H1 (cell line): ENCODE data around the gene TBC1D30. TPM values are rescaled to one million over a fixed set of nuclear protein-coding genes. Genes with fewer than 3 reads are reported as not detected.

Source experiments
- CTCF ChIA-PET: fragments of 300-600 bp; sonication (Branson Sonifier 250); formaldehyde crosslinking; loops from one replicate; lab custom pipeline; 2021; ENCODE audit not compliant: partially characterized antibody; lab: Charles Lee
- POLR2A ChIA-PET: fragments of 300-600 bp; sonication (Branson Sonifier 250); formaldehyde crosslinking; loops from one replicate; lab custom pipeline; 2021; ENCODE audit warnings: inconsistent platforms; ENCODE audit not compliant: partially characterized antibody; lab: Charles Lee
- DNase-seq, 2 experiments: peaks; one replicate each; pipeline versions ENCODE4 v3.0.0 to v3.0.0-alpha.2; 2010 to 2022; ENCODE audit warnings: low spot score in 2 of 2, low read depth in 1 of 2, mixed read lengths in 1 of 2
- FAIRE-seq: peaks from 2 replicates; lab custom pipeline; 2011; peaks lifted over from hg19 to GRCh38; lab: Jason Lieb, UNC
- H2AFZ ChIP-seq: 2 replicates; pipeline ENCODE4 v1.8.1; 2012; ENCODE audit warnings: low read length, inconsistent platforms
- H2AK5ac ChIP-seq: 2 replicates; pipeline ENCODE4 v1.6.1; 2013; ENCODE audit warnings: low read depth, low read length
- H2BK120ac ChIP-seq: replicated peaks from 2 replicates; pipeline ENCODE3; 2013; ENCODE audit warnings: low read depth, low read length, inconsistent platforms
- H2BK12ac ChIP-seq: 2 replicates; pipeline ENCODE4 v1.6.1; 2013; ENCODE audit warnings: low read depth, low read length
- H2BK15ac ChIP-seq: 2 replicates; pipeline ENCODE4 v1.6.1; 2013; ENCODE audit warnings: low read length
- H2BK20ac ChIP-seq: 2 replicates; pipeline ENCODE4 v1.6.1; 2013; ENCODE audit warnings: low read length
- H2BK5ac ChIP-seq: 2 replicates; pipeline ENCODE4 v1.6.1; 2013; ENCODE audit warnings: low read depth, low read length
- H3K14ac ChIP-seq: 2 replicates; pipeline ENCODE4 v1.6.1; 2013; ENCODE audit warnings: inconsistent platforms; ENCODE audit not compliant: insufficient read length
- H3K18ac ChIP-seq: 2 replicates; pipeline ENCODE4 v1.6.1; 2013; ENCODE audit warnings: low read length; ENCODE audit errors: extremely low read depth
- H3K23ac ChIP-seq: 2 replicates; pipeline ENCODE4 v1.6.1; 2013; ENCODE audit warnings: inconsistent platforms; ENCODE audit not compliant: insufficient read length
- H3K23me2 ChIP-seq: 2 replicates; pipeline ENCODE4 v1.6.1; 2013; ENCODE audit warnings: low read depth, low read length
- H3K27ac ChIP-seq: 2 replicates; pipeline ENCODE4 v1.6.1; 2011; ENCODE audit warnings: low read depth, low read length, inconsistent platforms
- H3K27me3 ChIP-seq, 4 experiments: replicated peaks in 1 of 4; 1 replicate in 1 of 4; 2 replicates in 3 of 4; pipeline versions ENCODE4 v1.6.1 to v1.8.1; 2011 to 2013; ENCODE audit warnings: low read length in 3 of 4, mild to moderate bottlenecking in 3 of 4, inconsistent platforms in 2 of 4, mixed read lengths in 2 of 4, moderate library complexity in 1 of 4; ENCODE audit not compliant: control insufficient read depth in 3 of 4, insufficient read depth in 3 of 4; ENCODE audit errors: extremely low read depth in 1 of 4
- H3K36me3 ChIP-seq, 4 experiments: 2 replicates each; pipeline versions ENCODE4 v1.6.1 to v1.8.1; 2011 to 2013; ENCODE audit warnings: mild to moderate bottlenecking in 4 of 4, low read length in 3 of 4, moderate library complexity in 2 of 4, control low read depth in 1 of 4, inconsistent platforms in 1 of 4; ENCODE audit not compliant: insufficient read depth in 4 of 4, control insufficient read depth in 2 of 4
- H3K4ac ChIP-seq: replicated peaks from 2 replicates; pipeline ENCODE3; 2013; ENCODE audit warnings: low read length, low read depth, mixed read lengths, inconsistent platforms; ENCODE audit not compliant: insufficient read length
- H3K4me1 ChIP-seq, 4 experiments: replicated peaks in 1 of 4; 1 replicate in 1 of 4; 2 replicates in 3 of 4; pipeline versions ENCODE4 v1.6.1 to v1.8.1; 2011 to 2013; ENCODE audit warnings: low read length in 3 of 4, inconsistent platforms in 2 of 4, mixed read lengths in 1 of 4; ENCODE audit not compliant: insufficient read depth in 4 of 4, control insufficient read depth in 3 of 4
- H3K4me2 ChIP-seq, 2 experiments: 2 replicates each; pipeline versions ENCODE4 v1.6.1 to v1.8.1; 2011 to 2013; ENCODE audit warnings: low read depth in 2 of 2, low read length in 2 of 2, control low read depth in 1 of 2, inconsistent platforms in 1 of 2, mild to moderate bottlenecking in 1 of 2; ENCODE audit not compliant: insufficient read depth in 1 of 2
- H3K4me3 ChIP-seq, 4 experiments: fragments of 200-600, 300-600 bp in 1 of 4; sonication (generic), shearing (Covaris generic), sonication (Bioruptor Twin) in 1 of 4; 2 replicates each; pipeline versions ENCODE4 v1.5.1 to v1.8.1; 2011 to 2016; ENCODE audit warnings: low read length in 4 of 4, low read depth in 3 of 4, control low read depth in 2 of 4, inconsistent platforms in 2 of 4, mild to moderate bottlenecking in 2 of 4, mixed read lengths in 1 of 4, moderate library complexity in 1 of 4; ENCODE audit not compliant: insufficient read depth in 2 of 4; ENCODE audit errors: extremely low read depth in 1 of 4
- H3K56ac ChIP-seq: replicated peaks from 2 replicates; pipeline ENCODE3; 2013; ENCODE audit warnings: low read depth, mild to moderate bottlenecking, mixed read lengths, low read length, inconsistent platforms; ENCODE audit not compliant: insufficient read length
- H3K79me1 ChIP-seq: 2 replicates; pipeline ENCODE4 v1.6.1; 2013; ENCODE audit warnings: low read depth, low read length, control low read depth
- H3K79me2 ChIP-seq, 2 experiments: 2 replicates each; pipeline versions ENCODE4 v1.6.1 to v1.8.1; 2012 to 2013; ENCODE audit warnings: low read length in 2 of 2, mild to moderate bottlenecking in 2 of 2, inconsistent platforms in 1 of 2; ENCODE audit not compliant: insufficient read depth in 2 of 2, control insufficient read depth in 1 of 2
- H3K9ac ChIP-seq, 4 experiments: replicated peaks in 1 of 4; 1 replicate in 1 of 4; 2 replicates in 3 of 4; pipeline versions ENCODE4 v1.6.1 to v1.8.1; 2011 to 2013; ENCODE audit warnings: low read depth in 3 of 4, low read length in 3 of 4, control low read depth in 2 of 4, mild to moderate bottlenecking in 2 of 4, moderate library complexity in 2 of 4, inconsistent platforms in 1 of 4; ENCODE audit errors: extremely low read depth in 1 of 4
- H3K9me3 ChIP-seq, 2 experiments: 2 replicates each; pipeline versions ENCODE4 v1.6.1 to v1.8.1; 2012 to 2013; ENCODE audit warnings: mild to moderate bottlenecking in 2 of 2, moderate library complexity in 2 of 2, control low read depth in 1 of 2, inconsistent platforms in 1 of 2, low read depth in 1 of 2, low read length in 1 of 2, mixed read lengths in 1 of 2; ENCODE audit not compliant: insufficient read depth in 2 of 2
- H4K20me1 ChIP-seq, 2 experiments: replicated peaks in 1 of 2; 2 replicates each; pipeline versions ENCODE3 to v1.8.1; 2011 to 2013; ENCODE audit warnings: inconsistent platforms in 2 of 2, low read length in 2 of 2, mild to moderate bottlenecking in 1 of 2; ENCODE audit not compliant: insufficient read depth in 2 of 2, control insufficient read depth in 1 of 2
- H4K5ac ChIP-seq: 2 replicates; pipeline ENCODE4 v1.6.1; 2013; ENCODE audit warnings: low read length, low read depth, mixed read lengths, inconsistent platforms; ENCODE audit not compliant: insufficient read length
- H4K8ac ChIP-seq: 2 replicates; pipeline ENCODE4 v1.8.0; 2013; ENCODE audit warnings: mild to moderate bottlenecking, moderate library complexity, low read length, inconsistent platforms; ENCODE audit not compliant: insufficient read depth; ENCODE audit errors: extremely low read depth
- H4K91ac ChIP-seq: replicated peaks from 2 replicates; pipeline ENCODE3; 2013; ENCODE audit warnings: low read length, mixed read lengths, inconsistent platforms; ENCODE audit not compliant: insufficient read length
- BCL11A ChIP-seq, 2 experiments: IDR thresholded peaks; one replicate each; pipeline ENCODE4 v1.6.1; 2011; ENCODE audit warnings: low read depth in 2 of 2, low read length in 2 of 2, mild to moderate bottlenecking in 2 of 2
- CTBP2 ChIP-seq: IDR thresholded peaks from 2 replicates; pipeline ENCODE4 v1.7.0; 2011; ENCODE audit warnings: borderline replicate concordance, mild to moderate bottlenecking, moderate library complexity, mixed read lengths, low read length; ENCODE audit not compliant: insufficient read depth, insufficient read length
- CTCF ChIP-seq, 3 experiments: IDR thresholded peaks; 1 replicate in 2 of 3; 2 replicates in 1 of 3; pipeline versions ENCODE4 v1.5.1 to v1.6.1; 2011; ENCODE audit warnings: low read length in 3 of 3, mild to moderate bottlenecking in 3 of 3, inconsistent platforms in 2 of 3, low read depth in 1 of 3, moderate library complexity in 1 of 3; ENCODE audit not compliant: insufficient read depth in 1 of 3; ENCODE audit errors: control extremely low read depth in 1 of 3
- GTF2F1 ChIP-seq: IDR thresholded peaks from 2 replicates; pipeline ENCODE4 v1.6.1; 2012; ENCODE audit warnings: low read depth, low read length, improper control_type of control experiment, borderline replicate concordance
- JUN ChIP-seq: IDR thresholded peaks from 2 replicates; pipeline ENCODE4 v1.6.1; 2011; ENCODE audit warnings: low read depth, mild to moderate bottlenecking, improper control_type of control experiment, low read length
- POLR2A ChIP-seq, 2 experiments: IDR thresholded peaks; 1 replicate in 1 of 2; 2 replicates in 1 of 2; pipeline ENCODE4 v1.6.1; 2011; ENCODE audit warnings: low read depth in 2 of 2, low read length in 2 of 2, mild to moderate bottlenecking in 2 of 2; ENCODE audit errors: control extremely low read depth in 1 of 2
- RAD21 ChIP-seq, 2 experiments: IDR thresholded peaks in 1 of 2; conservative IDR thresholded peaks in 1 of 2; 2 replicates each; pipeline ENCODE4 v1.6.1; 2011; ENCODE audit warnings: low read depth in 2 of 2, low read length in 2 of 2, improper control_type of control experiment in 1 of 2, inconsistent platforms in 1 of 2, mild to moderate bottlenecking in 1 of 2, moderate library complexity in 1 of 2
- WGBS, 2 experiments: shearing (Covaris generic) in 1 of 2; methylation state at CpG; one replicate each; pipeline versions ENCODE4 v1.1.6 to v1.1.7; 2013 to 2015; ENCODE audit warnings: low lambda C conversion rate in 2 of 2, mixed read lengths in 2 of 2, inconsistent platforms in 1 of 2, low coverage in 1 of 2, missing lambda C conversion rate in 1 of 2; ENCODE audit not compliant: insufficient replicate concordance in 2 of 2, insufficient coverage in 1 of 2, insufficient read length in 1 of 2; ENCODE audit errors: extremely low coverage in 1 of 2, missing lambda C conversion rate in 1 of 2; 5-methylcytosine and 5-hydroxymethylcytosine counted together
- polyA plus RNA-seq, 7 experiments: library from polyadenylated mRNA; depleted of rRNA in 3 of 7; stranded (reverse) in 5 of 7; unstranded in 2 of 7; fragments of >200 nt in 5 of 7; fragments of 200-250 nt in 2 of 7; gene quantifications; 1 replicate in 5 of 7; 2 replicates in 1 of 7; 4 replicates in 1 of 7; pipeline versions ENCODE4 v1.2.1 to v1.2.3, GENCODE V29; 2011 to 2013; ENCODE audit warnings: missing spikeins in 2 of 7, mixed read lengths in 2 of 7
- total RNA-seq: library from RNA; stranded (reverse); fragmentation: NEBNext Ultra II Directional; extraction: Animal tissue kit (Norgen Biotek cat#: 25700); gene quantifications from 2 replicates; pipeline ENCODE4 v1.2.1, GENCODE V29; 2021

The TBC1D30 gene
- total and polyA plus RNA-seq, 2 of the 8 experiments (the other 6 are each of a cell fraction or from before 2014, with no cell fraction given): 2.8 to 5.5 TPM

- Histone ChIP-seq H4K5ac (no peak overlapping the region), H2AK5ac (no peak overlapping the region), H2BK15ac (no peak overlapping the region), H3K79me2 (no peaks in the 10 kb centered on the region), H4K8ac (no peak overlapping the region), H3K4me1 (no peaks in the 10 kb centered on the region), H3K4ac (no peak overlapping the region), H4K20me1 (no peaks in the 10 kb centered on the region), H3K9ac (no peak overlapping the region), H3K79me1 (no peaks in the 10 kb centered on the region; the same call in 1 of the 2 replicates), H2BK5ac (no peak overlapping the region), H3K4me3 (no peak overlapping the region), H3K27ac (no peak overlapping the region), H3K27me3 (no peaks in the 10 kb centered on the region), H3K23me2 (peaks cover 1% of the 10 kb centered on the region; the same call in 1 of the 2 replicates), H2BK20ac (no peak overlapping the region), H2BK12ac (no peak overlapping the region), H2BK120ac (no peak overlapping the region), H3K14ac (no peak overlapping the region), H3K18ac (no peak overlapping the region), H2AFZ (no peak overlapping the region), H3K56ac (no peak overlapping the region), H3K23ac (no peak overlapping the region), H3K4me2 (no peak overlapping the region), H3K36me3 (no peaks in the 10 kb centered on the region), H4K91ac (no peak overlapping the region), H3K9me3 (no peaks in the 10 kb centered on the region)
- FAIRE-seq: no peak
- 76% methylated on average over 2 of the region's 2 CpGs; no CpG with 5 or more reads in 1 of the 2 experiments for WGBS, 2 experiments
- ChIA-PET CTCF (interaction anchor here (0.6 to 4.8 kb wide), 46 partner anchors 9 to 1367 kb away, joined by 3 to 29 read pairs (median 6); partner anchors contain the start of genes GNS, TBC1D30 and WIF1), POLR2A (no interaction called here)
- no peak for DNase-seq
- TF ChIP-seq JUN (no peak), RAD21 (IDR thresholded peaks at IDR 0.05 in 1 of 2, conservative IDR thresholded peaks at IDR 0.05 in 1 of 2; ENCODE audit: low read depth in 2 of 2, low read length in 2 of 2) (peak; percentile 18 to 40; a peak in 3 of 4 replicates), CTBP2 (no peak), BCL11A (IDR thresholded peaks at IDR 0.05; ENCODE audit: low read depth in 2 of 2, low read length in 2 of 2) (no peak), POLR2A (IDR thresholded peaks at IDR 0.05; ENCODE audit: control extremely low read depth in 1 of 2, low read depth in 2 of 2, low read length in 2 of 2) (no peak), GTF2F1 (no peak), CTCF (IDR thresholded peaks at IDR 0.05; ENCODE audit: control extremely low read depth in 1 of 3, insufficient read depth in 1 of 3, low read depth in 1 of 3, low read length in 3 of 3) (peak in 2 of 3 experiments; percentile 44 to 89; a peak in 3 of 4 replicates)
These were observed 23.1 kb upstream of the TBC1D30 start for GRCh38 chr12:64801381-64801780.
